ENCODE results near the gene OR9G1. TPM values are rescaled to one million over a fixed set of nuclear protein-coding genes. Genes with fewer than 3 reads are reported as not detected.
"Not testable (repeated sequence)": the region's sequence is repeated elsewhere in the genome, so short reads cannot be mapped to it uniquely, and the experiment has no call there.

OR9G1 gene, protein sequence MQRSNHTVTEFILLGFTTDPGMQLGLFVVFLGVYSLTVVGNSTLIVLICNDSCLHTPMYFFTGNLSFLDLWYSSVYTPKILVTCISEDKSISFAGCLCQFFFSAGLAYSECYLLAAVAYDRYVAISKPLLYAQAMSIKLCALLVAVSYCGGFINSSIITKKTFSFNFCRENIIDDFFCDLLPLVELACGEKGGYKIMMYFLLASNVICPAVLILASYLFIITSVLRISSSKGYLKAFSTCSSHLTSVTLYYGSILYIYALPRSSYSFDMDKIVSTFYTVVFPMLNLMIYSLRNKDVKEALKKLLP
- not detected for total RNA-seq

DNA sequence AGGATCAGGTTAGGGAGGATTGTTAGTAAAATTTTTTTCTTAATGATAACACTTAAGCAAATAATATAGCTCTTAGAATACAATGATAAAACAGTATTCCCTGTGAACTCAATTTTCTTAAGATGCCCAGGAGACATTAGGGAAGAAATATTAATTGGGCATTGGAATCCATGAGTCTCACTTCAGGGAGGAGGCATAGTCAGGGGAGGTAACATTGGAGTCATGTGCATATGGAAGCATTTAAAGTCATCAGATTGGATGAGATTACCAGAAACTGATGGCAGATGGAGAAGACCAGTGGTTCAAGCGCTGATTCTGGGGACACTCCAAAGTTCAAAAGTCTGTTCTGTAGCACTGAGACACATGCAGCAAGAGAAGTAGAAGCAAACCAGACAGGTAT, at the start of gene OR9G1:
Gene OR9G1, plus strand, starts transcription at position 301 of the 400 bp plus-strand sequence. CDS start 1,293 bp downstream, outside the sequence.
- DNase-seq (ENCODE audit: low spot score): no peak

DNA sequence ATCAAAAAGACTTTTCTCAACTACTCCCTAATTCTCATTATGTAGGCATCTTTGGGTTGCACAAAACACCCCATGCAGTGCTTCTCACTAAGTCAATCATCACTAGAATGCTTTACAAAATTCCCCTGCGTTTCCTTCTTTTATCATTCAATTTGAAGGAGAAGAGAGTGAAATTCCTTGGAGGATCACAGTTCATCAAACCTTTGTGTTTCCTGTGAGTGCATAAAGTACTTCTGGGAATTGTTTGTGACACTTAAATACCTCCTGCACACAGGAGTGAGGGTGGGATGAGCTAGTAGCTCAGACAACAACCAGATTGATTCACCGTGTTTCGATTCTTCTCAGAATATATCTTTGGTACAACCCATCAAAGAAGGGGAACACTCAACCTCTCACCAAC, 39.1 kb upstream of the OR9G1 start:
- DNase-seq (ENCODE audit: low spot score): no peak

DNA sequence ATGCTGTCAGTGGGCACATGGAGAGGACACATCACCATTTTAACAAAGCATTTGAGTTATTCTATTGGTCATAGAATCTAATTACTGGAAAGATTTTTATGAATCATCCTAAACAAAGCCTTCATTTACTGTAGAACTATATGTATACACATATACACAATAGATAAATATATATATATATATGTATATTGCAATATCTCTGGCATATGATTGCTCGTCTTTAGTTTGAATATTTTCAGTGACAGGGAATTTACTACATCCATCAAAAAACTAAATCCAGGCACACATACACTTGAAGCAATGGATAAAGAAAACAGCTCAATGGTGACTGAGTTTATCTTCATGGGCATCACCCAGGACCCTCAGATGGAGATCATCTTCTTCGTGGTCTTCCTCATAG, 35.5 kb upstream of the OR9G1 start, which contains the start of gene OR5AR1:
Gene OR5AR1, plus strand, starts transcription at position 301 of the 400 bp plus-strand sequence. Its CDS starts 0 bp downstream, at position 301.
- DNase-seq (ENCODE audit: low spot score): no peak

DNA sequence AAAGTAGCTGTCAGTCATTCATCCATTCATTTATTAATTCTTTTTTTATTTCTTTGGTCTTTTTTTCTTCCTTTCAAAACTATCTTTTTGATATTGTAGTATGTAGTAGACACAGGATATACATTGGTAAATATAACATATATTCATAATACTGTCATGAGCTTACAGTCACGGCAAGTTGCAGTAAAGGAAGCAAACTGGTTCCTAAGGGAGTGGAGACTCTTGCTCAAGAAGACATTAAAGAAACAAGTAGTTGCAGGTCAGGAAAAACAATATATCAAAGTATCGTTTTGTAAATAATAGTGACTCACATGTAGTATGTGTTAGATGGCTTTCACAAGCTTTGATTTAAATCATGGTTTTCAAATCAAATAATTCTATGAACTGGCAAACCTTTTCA, 27.9 kb upstream of the OR9G1 start:
- no peak for DNase-seq (ENCODE audit: low spot score)

DNA sequence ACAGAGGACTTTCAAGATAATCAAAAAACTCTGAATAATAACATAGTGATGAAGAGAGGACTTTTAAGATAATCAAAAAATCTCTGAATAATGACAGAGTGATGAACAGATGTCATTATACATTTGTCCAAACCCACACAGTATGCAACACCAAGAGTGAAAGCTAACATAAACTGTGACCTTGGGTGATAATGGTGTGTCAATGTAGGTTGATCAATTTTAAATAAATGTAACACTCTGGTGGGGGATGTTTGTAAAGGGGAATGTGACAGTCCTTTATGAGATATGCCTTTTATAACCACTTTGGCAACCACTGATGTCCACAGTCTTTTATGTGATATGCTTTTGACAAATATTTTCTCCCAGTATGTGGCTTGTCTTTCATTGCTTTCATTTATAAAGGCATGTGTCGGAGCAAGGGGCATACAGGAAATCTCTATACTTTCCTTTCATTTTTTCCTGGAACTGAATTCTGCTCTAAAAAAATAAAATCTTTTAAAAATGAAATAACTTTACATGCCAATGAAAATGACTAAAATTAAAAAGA, 10.3 kb upstream of the OR9G1 start:
- no peak for DNase-seq (ENCODE audit: low spot score)

DNA sequence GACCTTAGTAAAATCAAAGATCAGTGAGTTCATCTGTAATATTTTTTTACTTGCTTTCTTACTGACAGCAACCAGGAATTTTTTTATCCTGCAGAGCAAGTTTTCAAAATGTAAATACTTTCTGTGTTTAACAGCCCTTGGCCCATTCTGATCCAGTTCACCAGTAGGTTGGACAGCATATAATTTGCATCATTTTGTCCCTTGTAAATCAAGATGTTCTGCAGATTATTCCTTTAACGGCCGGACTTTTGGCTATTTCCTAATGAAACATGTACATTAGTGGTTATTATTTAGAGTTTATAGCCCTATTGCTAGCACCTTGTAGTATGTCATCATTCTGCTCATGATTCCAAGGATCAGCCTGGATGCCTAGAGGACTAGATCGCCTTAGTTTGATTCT, 7.7 kb upstream of the OR9G1 start:
- not testable (repeated sequence) for DNase-seq (ENCODE audit: low spot score)

DNA sequence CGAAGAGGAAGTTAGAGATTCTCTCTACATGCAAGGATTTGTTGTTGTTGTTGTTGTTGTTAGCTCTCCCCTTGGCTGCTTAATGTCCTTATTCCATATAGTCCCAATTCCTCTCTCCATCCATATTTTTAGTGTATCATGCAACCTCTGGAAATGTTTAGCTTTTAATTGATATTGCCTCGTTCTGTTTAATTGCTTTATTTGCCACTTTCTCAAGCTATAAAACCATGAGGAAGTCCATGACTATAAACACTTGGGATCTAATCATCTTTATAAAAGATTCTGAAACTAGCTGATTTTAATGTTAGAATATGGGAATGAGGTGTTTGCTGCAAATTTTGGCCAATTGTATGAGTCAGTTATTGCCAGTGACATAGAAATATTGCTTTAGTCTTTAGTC, 5.5 kb upstream of the OR9G1 start:
- no peak for DNase-seq (ENCODE audit: low spot score)

DNA sequence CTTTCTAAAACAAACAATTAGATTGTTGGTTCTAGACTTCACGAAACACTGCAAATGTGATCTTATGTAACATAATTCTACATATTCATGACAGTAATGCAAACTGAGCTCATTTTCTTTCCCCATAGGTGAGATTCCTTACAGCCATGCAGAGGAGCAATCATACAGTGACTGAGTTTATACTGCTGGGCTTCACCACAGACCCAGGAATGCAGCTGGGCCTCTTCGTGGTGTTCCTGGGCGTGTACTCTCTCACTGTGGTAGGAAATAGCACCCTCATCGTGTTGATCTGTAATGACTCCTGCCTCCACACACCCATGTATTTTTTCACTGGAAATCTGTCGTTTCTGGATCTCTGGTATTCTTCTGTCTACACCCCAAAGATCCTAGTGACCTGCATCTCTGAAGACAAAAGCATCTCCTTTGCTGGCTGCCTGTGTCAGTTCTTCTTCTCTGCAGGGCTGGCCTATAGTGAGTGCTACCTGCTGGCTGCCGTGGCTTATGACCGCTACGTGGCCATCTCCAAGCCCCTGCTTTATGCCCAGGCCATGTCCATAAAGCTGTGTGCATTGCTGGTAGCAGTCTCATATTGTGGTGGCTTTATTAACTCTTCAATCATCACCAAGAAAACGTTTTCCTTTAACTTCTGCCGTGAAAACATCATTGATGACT, 1.5 kb downstream of the OR9G1 start:
- DNase-seq (ENCODE audit: low spot score): no peak

DNA sequence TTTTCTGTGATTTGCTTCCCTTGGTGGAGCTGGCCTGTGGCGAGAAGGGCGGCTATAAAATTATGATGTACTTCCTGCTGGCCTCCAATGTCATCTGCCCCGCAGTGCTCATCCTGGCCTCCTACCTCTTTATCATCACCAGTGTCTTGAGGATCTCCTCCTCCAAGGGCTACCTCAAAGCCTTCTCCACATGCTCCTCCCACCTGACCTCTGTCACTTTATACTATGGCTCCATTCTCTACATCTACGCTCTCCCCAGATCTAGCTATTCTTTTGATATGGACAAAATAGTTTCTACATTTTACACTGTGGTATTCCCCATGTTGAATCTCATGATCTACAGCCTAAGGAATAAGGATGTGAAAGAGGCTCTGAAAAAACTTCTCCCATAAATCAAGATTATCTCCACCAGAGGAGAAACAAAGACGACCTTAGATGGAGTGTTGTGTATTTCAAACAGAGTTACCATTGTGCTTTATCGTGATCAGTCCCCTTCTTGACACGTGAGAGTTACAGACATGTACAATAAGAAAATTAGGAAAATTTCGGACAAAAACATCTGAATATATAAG, 2.1 kb downstream of the OR9G1 start:
- DNase-seq (ENCODE audit: low spot score): no peak

DNA sequence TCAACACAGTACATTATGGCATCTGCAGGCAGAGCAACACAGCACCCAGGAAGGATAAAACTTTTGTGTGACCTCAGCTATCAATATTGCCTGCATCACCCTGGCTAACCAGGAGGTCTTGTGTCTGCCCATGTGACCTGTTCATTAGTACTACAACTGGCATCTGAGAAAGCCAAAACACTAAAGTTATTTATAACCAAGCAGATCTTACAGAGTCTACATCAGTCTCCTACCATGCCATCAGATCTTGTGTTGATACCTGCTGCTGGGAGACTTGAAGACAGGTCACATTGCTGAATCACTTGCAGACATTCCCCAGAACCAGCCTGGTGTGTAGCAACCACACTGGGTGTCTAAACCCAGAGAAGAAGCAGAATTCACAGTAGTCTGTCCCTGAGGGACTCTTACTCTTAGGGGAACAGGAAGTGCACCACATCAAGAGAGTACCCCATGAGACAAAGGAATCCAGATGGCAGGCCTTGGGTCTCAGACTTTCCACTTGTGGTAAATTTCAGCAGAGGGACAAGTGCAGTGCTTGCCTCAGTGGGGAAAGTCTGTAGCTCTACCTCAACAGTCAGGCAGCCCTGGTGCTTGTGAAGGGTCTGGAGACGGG, 7.0 kb downstream of the OR9G1 start:
- no peak for DNase-seq (ENCODE audit: low spot score)

DNA sequence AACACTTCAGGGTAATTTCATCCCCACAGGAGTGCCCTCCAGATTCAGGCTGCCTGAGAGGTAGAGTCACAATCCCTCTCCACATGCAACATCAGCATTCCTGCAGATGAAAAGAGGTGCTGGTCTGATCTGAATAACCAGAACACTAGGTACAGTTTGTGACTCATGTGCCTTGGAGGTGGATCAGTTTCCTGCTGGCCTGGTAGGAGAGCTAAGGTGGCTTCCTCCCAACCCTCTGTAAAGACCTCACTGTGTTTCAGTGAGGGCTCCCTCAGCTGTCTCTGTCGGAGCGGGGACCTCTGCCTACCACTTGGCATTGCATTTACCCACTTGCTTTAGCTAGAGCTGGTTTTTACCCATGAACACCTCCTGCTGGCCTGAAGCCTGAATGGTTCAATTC, 7.6 kb downstream of the OR9G1 start:
- DNase-seq (ENCODE audit: low spot score): no peak

DNA sequence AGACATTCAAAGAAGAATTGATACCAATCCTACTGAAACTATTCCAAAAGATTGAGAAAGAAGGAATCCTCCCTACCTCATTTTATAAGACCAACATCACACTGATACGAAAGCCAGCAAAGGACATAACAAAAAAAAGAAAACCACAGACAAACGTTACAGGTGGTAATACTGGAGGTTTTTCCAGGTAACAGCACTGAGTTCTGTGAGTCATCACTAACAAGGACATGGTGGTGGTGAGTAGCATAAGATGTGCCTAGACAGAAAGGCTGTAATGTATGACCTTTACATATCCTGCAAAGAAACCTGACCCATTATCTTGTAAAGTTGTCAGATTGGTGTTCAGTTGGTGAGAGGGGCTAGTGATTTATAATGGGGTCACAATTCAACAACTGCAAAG, 15.3 kb downstream of the OR9G1 start:
- DNase-seq (ENCODE audit: low spot score): no peak

DNA sequence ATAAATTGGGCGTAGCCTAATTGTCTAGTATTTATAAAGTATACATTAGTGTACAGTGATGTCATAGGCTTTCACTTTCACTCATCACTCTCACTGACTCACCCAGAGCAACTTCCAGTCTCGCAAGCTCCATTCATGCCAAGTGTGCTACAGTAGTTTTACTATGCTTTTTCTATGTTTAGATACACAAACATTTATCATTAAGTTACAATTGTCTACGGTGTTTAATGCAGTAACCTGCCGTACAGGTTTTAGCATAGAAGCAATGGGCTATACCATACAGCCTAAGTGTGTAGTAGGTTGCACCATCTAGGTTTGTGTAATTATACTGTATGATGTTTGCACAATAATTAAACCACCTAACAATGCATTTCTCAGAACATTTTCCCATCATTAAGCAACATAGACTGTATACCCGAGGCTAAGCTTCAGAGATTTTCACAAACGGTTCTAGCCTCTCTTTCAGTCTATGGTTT, 17.5 kb downstream of the OR9G1 start:
- no peak for DNase-seq (ENCODE audit: low spot score)

DNA sequence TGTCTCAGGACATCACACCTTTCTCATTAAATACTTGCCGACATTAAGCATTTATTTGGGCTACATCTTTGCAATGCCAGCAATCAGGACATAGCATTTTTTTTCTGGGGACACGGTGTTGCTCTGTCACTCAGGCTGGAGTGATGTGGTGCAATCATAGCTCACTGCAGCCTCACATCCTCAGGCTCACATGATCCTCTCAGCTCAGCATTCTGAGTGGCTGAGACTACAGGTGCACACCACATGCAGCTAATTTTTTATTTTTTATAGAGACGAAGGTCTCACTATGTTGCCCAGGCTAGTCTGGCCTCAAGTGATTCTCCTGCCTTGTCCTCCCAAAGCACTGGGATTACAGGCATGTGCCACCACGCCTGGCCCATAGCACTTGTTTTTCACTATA, 21.6 kb downstream of the OR9G1 start:
- no peak for DNase-seq (ENCODE audit: low spot score)

DNA sequence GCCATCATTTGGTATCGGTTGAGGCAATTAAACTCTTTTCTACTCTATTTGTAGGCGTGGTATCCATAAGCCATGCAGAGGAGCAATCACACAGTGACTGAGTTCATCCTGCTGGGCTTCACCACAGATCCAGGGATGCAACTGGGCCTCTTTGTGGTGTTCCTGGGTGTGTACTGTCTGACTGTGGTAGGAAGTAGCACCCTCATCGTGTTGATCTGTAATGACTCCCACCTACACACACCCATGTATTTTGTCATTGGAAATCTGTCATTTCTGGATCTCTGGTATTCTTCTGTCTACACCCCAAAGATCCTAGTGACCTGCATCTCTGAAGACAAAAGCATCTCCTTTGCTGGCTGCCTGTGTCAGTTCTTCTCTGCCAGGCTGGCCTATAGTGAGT, 41.2 kb downstream of the OR9G1 start:
- DNase-seq (ENCODE audit: low spot score): no peak

DNA sequence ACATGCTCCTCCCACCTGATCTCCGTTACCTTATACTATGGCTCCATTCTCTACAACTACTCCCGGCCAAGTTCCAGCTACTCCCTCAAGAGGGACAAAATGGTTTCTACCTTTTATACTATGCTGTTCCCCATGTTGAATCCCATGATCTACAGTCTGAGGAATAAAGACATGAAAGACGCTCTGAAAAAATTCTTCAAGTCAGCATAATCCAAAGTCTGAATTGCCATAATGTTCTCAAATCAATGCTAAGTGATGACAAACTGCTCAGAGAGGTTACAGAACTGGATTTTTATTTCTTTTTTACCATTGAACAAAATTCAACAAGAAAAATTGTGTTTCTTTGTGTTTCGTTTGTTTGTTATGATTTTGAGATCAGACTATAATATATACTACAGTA, 42.0 kb downstream of the OR9G1 start:
- DNase-seq (ENCODE audit: low spot score): no peak

DNA sequence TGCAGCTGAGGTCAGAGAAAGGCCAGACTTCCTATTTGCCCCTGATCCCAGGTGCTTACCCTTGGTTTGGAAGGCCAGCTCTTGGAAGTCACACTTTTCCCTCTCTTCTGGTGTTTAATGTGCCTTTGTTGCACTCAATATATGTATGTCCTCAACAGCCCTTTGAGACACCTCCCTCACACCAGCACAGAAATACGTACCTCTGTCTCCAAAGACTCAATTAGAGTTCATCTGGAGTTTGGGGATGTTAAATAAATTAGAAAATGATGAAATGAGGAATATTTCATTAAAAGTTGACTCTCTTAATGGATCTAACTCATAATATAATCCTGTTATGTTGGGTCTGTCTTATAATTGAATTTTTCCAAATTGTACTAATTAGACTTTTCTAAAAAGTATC, 49.7 kb downstream of the OR9G1 start, which contains the start of gene OR9G4:
Gene OR9G4, minus strand, starts transcription at position 101 of the 400 bp plus-strand sequence. CDS start 4,931 bp downstream, outside the sequence.
- DNase-seq (ENCODE audit: low spot score): no peak

DNA sequence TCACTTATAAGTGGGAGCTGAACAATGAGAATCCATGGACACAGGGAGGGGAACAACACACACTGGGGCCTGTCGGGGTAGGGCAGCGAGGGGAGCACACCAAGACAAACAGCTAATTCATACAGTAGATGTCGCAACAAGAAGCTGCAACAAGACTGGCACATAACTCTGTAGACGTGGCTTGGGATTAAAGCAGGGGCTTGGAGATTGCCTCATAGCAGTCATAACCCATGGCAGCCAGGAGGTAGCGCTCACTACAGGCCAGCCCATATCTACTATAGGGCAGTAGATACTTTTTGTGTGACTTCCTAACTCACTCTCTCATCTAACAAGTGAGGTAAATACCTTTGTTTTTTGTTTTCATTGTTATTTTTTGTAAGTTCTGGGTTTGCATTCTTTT, 51.3 kb downstream of the OR9G1 start:
- no peak for DNase-seq (ENCODE audit: low spot score)

DNA sequence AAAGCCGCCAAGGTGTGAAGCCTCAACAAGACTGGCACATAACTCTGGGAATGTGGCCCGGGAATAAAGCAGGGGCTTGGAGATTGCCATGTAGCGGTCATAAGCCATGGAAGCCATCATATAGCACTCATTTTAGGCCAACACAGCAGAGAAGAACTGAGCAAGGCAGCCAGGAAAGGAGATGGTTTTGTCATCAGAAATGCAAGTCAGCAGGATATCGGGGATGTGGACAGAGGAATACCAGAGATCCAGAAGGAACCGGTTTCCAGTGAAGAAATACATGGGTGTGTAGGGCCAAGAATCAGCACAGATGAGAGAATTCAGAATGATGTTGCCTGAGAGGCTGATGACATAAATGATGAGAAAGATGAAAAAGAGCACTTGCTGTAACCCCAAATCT, 52.6 kb downstream of the OR9G1 start:
- DNase-seq (ENCODE audit: low spot score): no peak
